Endothelial cell (in vitro differentiated cells): ENCODE results near the gene TSGA10. TPM values are rescaled to one million over a fixed set of nuclear protein-coding genes. Genes with fewer than 3 reads are reported as not detected.
"Not testable (repeated sequence)": the region's sequence is repeated elsewhere in the genome, so short reads cannot be mapped to it uniquely, and the experiment has no call there.

Experiments
- DNase-seq: peaks from one replicate; pipeline ENCODE4 v3.0.0; 2021; ENCODE audit warnings: low spot score
- H3K27ac Mint-ChIP-seq: one replicate; pipeline ENCODE4 v1.8.0; 2021; ENCODE audit warnings: mixed read lengths, inconsistent platforms; ENCODE audit not compliant: unreplicated experiment
- H3K27me3 Mint-ChIP-seq: one replicate; pipeline ENCODE4 v1.8.0; 2021; ENCODE audit warnings: mild to moderate bottlenecking, moderate library complexity, mixed read lengths, inconsistent platforms; ENCODE audit not compliant: unreplicated experiment
- H3K36me3 Mint-ChIP-seq: one replicate; pipeline ENCODE4 v1.8.0; 2021; ENCODE audit warnings: mild to moderate bottlenecking, low read depth, mixed read lengths, inconsistent platforms; ENCODE audit not compliant: unreplicated experiment
- H3K4me1 Mint-ChIP-seq: one replicate; pipeline ENCODE4 v1.8.0; 2021; ENCODE audit warnings: mild to moderate bottlenecking, mixed read lengths, inconsistent platforms; ENCODE audit not compliant: unreplicated experiment
- H3K4me3 Mint-ChIP-seq: one replicate; pipeline ENCODE4 v1.8.0; 2021; ENCODE audit warnings: mild to moderate bottlenecking, mixed read lengths, inconsistent platforms; ENCODE audit not compliant: unreplicated experiment
- H3K9me3 Mint-ChIP-seq: one replicate; pipeline ENCODE4 v1.8.0; 2021; ENCODE audit warnings: mixed read lengths, inconsistent platforms; ENCODE audit not compliant: unreplicated experiment
- CTCF ChIP-seq: fragments of 200-600 bp; sonication (generic); IDR thresholded peaks from one replicate; pipeline ENCODE4 v1.5.0; 2021; ENCODE audit warnings: antibody characterized with exemption; ENCODE audit not compliant: unreplicated experiment
- total RNA-seq: library from RNA; stranded (reverse); fragmentation: NEBNext Ultra II Directional; extraction: Animal tissue kit (Norgen Biotek cat#: 25700); gene quantifications from one replicate; pipeline ENCODE4 v1.2.1, GENCODE V29; 2021; ENCODE audit not compliant: unreplicated experiment

Gene TSGA10
- total RNA-seq, 1 donor from 2014 or later = 4.2 TPM

- Mint-ChIP-seq H3K4me1 (peaks cover 5% of the 10 kb centered on the region), H3K27me3 (peaks cover 2% of the 10 kb centered on the region), H3K27ac (peak overlapping the region; percentile 86), H3K4me3 (peak overlapping the region; percentile 95), H3K36me3 (peaks cover 7% of the 10 kb centered on the region), H3K9me3 (no peaks in the 10 kb centered on the region)
- no peak for TF ChIP-seq CTCF
- DNase-seq = no peak
These were observed 14.5 kb downstream of the TSGA10 start for GRCh38 chr2:99140056-99140859.

GRCh38 chr2:99139003-99139402 is 15.7 kb downstream of the TSGA10 start:
- Mint-ChIP-seq H3K27me3 (peaks cover 2% of the 10 kb centered on the region), H3K4me1 (peaks cover 5% of the 10 kb centered on the region), H3K27ac (no peak overlapping the region), H3K36me3 (peaks cover 18% of the 10 kb centered on the region), H3K9me3 (peaks cover 3% of the 10 kb centered on the region), H3K4me3 (no peak overlapping the region)
- DNase-seq = no peak
- no peak for TF ChIP-seq CTCF

GRCh38 chr2:99135044-99135556 is 19.6 kb downstream of the TSGA10 start:
- Mint-ChIP-seq H3K36me3 (peaks cover 24% of the 10 kb centered on the region), H3K9me3 (peaks cover 18% of the 10 kb centered on the region)
- H3K27me3 Mint-ChIP-seq, DNase-seq, H3K4me1 Mint-ChIP-seq, H3K4me3 Mint-ChIP-seq, H3K27ac Mint-ChIP-seq: not testable (repeated sequence)

GRCh38 chr2:99127981-99128380 is 26.8 kb downstream of the TSGA10 start:
- Mint-ChIP-seq H3K36me3 (peaks cover 9% of the 10 kb centered on the region), H3K27me3 (no peaks in the 10 kb centered on the region), H3K4me3 (no peak overlapping the region), H3K9me3 (peaks cover 8% of the 10 kb centered on the region), H3K4me1 (no peaks in the 10 kb centered on the region), H3K27ac (no peak overlapping the region)
- TF ChIP-seq CTCF = no peak
- DNase-seq = no peak

- H3K27ac Mint-ChIP-seq = peak overlapping the region; percentile 80
- H3K9me3 Mint-ChIP-seq = no peaks in the 10 kb centered on the region
- no peaks in the 10 kb centered on the region for H3K36me3 Mint-ChIP-seq
- no peak overlapping the region for H3K4me3 Mint-ChIP-seq
- H3K27me3 Mint-ChIP-seq = peaks cover 2% of the 10 kb centered on the region
- TF ChIP-seq CTCF = no peak
- peaks cover 9% of the 10 kb centered on the region for H3K4me1 Mint-ChIP-seq
- DNase-seq = no peak
These were observed 42.1 kb downstream of the TSGA10 start for GRCh38 chr2:99112617-99113016.
